SH-SY5Y (cell line): ENCODE results near the gene SLC35G6.

Experiments
- GATA2 ChIP-seq: IDR thresholded peaks from 2 replicates; pipeline ENCODE4 v1.6.1; 2011; ENCODE audit warnings: mild to moderate bottlenecking, low read depth, low read length
- GATA3 ChIP-seq: IDR thresholded peaks from 2 replicates; pipeline ENCODE4 v1.6.1; 2011; ENCODE audit warnings: low read depth, mild to moderate bottlenecking, low read length, moderate library complexity

DNA sequence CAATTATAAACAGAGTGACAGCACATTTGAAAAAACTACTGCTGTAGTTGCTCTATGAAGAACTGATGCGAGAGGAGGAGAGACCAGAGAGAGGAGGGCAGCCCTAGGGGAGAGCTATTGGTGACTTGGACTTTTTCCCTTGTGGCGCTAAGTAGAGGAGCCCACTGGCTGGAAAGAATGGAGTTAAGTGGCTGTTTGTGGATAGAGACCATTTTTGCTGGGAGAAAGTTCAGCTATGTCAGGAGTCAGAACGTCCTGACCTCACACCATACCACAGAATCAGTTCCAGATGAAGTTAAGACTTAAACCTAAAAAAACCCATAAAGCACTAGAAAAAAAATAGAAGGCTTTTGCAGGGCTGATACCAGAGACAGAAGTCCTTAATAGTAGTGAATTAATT, 4.9 kb downstream of the SLC35G6 start:
- TF ChIP-seq GATA2 (no peak), GATA3 (no peak)
